GM19193 (cell line): ENCODE results near the gene LENG8.
A peak's percentile ranks its signal among the peaks of the same experiment; 100 is the strongest.

Source experiments
- POLR2A ChIP-seq: IDR thresholded peaks from 4 replicates; pipeline ENCODE4 v1.6.1; 2011; ENCODE audit not compliant: insufficient read depth, insufficient read length; ENCODE audit errors: extremely low read depth

The LENG8 gene

GRCh38 chr19:54449701-54450069 is 686 bp downstream of the LENG8 start:
- no peak for TF ChIP-seq POLR2A

- TF ChIP-seq POLR2A, result no peak
These were observed 2.4 kb downstream of the LENG8 start for GRCh38 chr19:54451331-54451871.

GRCh38 chr19:54451997-54452396 is 3.0 kb downstream of the LENG8 start:
- TF ChIP-seq POLR2A, result no peak

DNA sequence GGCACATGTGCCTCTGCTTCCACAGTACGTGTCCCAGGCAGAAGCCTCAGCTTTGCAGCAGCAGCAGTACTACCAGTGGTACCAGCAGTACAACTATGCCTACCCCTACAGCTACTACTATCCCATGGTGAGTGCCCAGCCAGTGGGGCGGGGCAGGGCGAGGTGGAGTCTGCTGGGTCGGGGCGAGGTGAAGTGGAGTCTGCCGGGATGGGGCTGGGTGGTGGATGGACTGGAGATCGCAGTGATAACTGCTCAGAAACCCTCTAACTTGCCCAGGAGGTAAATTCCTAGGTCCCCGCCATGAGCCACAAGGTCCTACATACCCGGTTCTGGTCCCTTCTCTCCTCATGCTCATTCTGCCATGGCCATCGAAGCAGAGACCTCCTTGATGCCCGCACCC is 3.6 kb downstream of the LENG8 start:
- no peak for TF ChIP-seq POLR2A

DNA sequence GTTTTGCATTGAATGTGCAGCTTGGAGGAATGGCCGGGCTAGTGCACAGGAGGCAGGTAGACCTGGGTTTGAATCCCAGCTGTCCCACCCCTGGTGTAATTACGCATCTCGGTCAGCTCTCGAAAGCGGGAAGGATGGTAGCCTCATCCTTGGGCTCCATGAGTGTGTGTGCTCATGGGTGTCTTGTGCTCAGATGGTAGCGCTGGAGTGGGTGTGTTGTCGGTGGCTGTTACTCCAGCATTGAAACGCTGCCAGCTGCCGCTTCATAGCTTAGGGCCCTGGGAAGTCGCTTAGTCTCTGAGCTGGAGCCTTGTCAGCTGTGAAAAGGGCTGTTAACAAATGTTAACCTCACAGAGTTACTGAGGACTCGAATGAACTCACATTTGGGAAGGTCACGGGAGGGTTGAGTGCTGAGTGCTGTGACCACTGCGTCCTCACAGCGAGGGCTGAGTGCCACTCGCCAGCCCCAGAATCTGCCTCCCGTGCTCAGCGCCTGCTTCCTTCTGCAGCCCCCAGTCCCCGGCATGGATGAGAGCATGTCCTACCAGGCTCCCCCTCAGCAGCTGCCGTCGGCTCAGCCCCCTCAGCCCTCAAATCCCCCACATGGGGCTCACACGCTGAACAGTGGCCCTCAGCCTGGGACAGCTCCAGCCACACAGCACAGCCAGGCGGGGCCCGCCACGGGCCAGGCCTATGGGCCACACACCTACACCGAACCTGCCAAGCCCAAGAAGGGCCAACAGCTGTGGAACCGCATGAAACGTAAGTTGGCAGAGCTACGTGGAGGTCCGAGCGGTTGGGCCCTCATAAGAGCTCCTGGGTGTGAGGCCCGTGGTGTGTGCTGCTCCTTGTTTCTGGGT is 5.2 kb downstream of the LENG8 start:
- TF ChIP-seq POLR2A, result peak; percentile 11

DNA sequence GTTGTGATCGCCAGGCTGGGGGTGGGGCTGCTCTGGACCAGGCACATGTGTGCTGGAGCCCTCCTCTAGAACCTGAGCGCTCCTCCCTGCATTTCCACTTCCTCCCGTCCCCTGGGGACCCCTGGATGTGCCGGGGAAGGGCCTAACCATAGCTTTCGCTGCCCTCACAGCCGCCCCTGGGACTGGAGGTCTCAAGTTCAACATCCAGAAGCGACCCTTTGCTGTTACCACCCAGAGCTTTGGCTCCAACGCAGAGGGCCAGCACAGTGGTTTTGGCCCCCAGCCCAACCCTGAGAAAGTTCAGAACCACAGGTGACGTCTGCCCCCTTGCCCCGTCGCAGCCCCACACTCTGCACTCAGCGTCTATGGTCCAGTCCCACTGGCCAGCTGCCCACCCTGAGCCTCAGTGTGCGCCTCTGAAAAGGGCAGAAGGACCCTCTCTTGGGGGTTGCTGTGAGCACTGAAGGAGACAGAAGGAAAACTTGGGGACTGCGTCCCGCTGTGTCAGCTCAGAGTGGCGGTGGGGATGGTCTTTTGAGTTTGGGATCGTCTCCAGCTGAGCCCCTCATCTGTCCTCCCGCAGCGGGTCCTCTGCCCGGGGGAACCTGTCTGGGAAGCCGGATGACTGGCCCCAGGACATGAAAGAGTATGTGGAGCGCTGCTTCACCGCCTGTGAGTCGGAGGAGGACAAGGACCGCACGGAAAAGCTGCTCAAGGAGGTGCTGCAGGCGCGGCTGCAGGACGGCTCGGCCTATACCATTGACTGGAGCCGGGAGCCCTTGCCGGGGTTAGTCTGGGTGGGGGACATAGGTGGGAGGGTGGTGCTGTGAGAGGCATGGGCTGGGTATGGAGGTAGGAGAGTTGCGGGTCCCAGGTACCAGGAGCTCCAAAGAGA is 6.0 kb downstream of the LENG8 start:
- no peak for TF ChIP-seq POLR2A

DNA sequence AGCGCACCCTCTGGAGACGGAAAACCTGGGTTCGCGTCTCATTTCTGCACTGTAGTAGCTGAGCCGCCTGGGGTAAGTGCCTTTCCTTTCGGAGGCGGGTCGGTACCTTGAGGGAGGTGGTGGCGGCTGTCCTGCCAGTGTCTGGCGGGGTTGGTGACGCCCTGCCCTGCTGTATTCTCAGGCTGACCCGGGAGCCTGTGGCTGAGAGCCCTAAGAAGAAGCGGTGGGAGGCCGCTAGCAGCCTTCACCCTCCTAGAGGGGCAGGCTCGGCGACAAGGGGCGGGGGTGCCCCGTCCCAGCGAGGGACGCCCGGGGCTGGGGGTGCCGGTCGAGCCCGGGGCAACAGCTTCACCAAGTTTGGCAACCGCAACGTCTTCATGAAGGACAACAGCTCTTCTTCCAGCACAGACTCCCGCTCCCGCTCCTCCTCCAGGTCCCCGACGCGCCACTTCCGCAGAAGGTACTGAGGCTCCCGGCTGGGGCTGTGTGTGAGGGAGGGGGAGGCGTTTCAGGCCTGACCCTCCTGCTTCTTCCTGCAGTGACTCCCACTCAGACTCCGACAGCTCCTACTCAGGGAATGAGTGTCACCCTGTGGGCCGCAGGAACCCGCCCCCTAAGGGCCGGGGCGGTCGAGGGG is 6.9 kb downstream of the LENG8 start:
- no peak for TF ChIP-seq POLR2A

DNA sequence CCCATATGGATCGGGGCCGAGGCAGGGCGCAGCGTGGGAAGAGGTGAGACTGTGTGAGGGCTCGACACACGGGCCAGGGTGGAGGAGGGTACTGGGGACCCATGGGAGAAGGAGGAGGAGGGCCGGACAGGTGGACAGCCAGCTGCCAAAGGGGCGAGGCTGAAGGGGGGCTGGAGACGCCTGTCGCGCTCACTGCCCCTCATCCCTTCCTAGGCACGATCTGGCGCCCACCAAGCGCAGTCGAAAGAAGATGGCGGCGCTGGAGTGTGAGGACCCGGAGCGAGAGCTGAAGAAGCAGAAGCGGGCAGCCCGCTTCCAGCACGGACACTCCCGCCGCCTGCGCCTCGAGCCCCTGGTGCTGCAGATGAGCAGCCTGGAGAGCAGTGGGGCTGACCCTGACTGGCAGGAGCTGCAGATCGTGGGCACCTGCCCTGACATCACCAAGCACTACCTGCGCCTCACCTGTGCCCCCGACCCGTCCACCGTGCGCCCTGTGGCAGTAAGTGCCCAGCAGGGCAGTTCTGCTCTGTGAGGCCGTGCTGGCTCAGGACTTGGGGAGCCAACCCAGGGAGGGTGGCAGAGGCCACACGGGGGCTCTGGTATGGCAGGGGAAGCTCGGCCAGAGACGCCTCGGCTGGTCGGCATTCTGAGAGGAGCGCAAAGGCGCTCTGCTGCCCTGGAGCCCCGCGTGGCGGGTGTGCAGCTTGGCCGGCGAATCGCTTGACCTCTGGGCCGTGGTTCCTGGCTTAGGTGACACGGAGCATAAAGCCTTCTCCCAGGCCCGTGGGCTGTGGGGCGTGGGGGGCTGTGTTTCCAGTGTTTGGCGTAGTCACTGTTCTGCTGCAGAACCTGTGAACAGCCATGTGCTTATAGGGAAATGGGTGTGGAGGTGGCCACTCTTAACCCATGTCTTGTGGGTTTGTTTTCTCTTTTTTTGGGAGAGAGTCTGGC is 7.7 kb downstream of the LENG8 start:
- no peak for TF ChIP-seq POLR2A

GRCh38 chr19:54457773-54458647 is 9.0 kb downstream of the LENG8 start:
- no peak for TF ChIP-seq POLR2A

GRCh38 chr19:54458648-54459281 is 9.8 kb downstream of the LENG8 start:
- no peak for TF ChIP-seq POLR2A

- no peak for TF ChIP-seq POLR2A
These were observed 10.6 kb downstream of the LENG8 start for GRCh38 chr19:54459282-54460229.
